ENCODE measurements around the gene NUP35.

- TF ChIP-seq CTCF (IDR thresholded peaks at IDR 0.05) (no peak), POLR2A (IDR thresholded peaks at IDR 0.05) (no peak), POLR2AphosphoS5 (IDR thresholded peaks at IDR 0.05) (no peak)
Observed at GRCh38 chr2:183186766-183187165, 62.5 kb downstream of the NUP35 start.
